HT1080 (cell line): ENCODE measurements around the gene RPRD1B. TPM values are rescaled to one million over a fixed set of nuclear protein-coding genes. Genes with fewer than 3 reads are reported as not detected.

ENCODE experiments used
- DNase-seq: peaks from one replicate; pipeline ENCODE4 v3.0.0-alpha.2; 2015; ENCODE audit warnings: low read depth
- total RNA-seq: library from RNA; depleted of rRNA; stranded (reverse); fragments of >200 nt; shearing (Covaris generic); gene quantifications from 2 replicates; pipeline ENCODE4 v1.2.3, GENCODE V29; 2014

RPRD1B gene
- total RNA-seq, 1 experiment from 2014 or later = 21.2 TPM

DNA sequence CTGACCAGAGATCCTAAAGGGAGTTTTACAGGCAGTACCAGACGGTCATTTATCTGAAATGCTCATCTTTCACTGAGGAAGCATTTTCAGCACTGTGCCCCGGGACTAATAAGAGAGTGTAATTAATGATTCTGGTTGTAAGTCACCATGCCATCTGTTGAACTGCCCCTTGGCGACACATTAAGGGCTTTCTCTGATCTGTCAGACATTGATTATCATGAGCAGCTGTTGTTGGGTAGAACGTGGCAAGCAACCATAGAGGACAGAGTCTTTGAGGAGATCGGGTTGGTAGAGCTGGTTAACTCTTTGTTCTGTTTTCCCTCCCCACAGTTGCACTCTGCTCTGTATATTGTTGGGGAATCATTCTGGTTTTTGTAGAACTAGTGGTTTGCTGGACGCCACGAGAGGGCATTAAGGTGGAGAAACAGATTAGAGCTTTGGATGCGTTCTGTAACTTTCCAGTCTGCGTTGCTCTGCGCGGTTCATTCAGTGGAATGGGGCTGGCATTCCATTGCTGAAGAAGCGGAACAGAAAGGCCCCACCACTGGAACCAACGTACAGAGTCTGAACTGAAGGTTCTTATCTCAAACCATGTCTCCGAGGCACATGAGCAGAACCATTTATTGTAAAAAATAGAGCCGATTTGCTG, 34.3 kb downstream of the RPRD1B start:
- DNase-seq = no peak

GRCh38 chr20:38072898-38073297, 39.4 kb downstream of the RPRD1B start:
- DNase-seq = no peak

DNA sequence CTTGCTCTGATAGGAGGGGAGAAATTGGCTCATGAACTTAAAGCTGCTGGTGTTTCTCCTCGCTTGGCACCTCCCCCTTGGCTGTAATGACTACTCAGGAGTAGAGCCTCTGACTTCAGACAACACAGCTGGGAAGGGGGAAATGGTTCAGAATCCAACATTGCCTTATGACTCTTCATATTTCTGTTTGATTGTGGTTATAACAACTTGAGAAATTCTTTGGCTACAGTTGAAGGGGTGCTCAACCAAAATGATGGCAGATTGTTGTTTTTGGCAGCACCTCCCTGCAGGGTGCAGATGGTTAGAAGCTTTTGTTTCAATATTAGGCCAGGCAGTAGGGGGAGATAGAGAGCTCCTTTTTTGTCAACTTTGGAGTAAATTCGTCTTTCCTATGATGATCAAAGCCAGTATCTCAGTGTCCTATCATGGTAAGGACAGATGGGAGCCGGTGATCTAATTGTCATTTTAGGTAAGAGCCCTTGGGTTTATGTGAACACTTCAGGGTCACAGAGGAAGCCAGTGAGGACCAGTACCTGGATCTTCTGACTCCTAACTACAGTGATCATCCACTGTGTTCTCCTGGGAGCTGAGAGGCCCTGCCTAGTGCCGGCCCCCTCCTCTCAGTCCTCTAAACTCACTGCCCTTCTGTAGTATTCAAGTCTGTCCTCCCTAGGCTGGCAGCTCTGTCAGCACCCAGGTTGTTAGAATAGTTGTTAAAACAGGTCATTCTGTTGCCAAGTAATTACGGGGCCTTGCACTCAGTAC, 39.9 kb downstream of the RPRD1B start:
- peak; percentile 78 for DNase-seq

GRCh38 chr20:38075161-38075998, 41.8 kb downstream of the RPRD1B start:
- DNase-seq = no peak

DNA sequence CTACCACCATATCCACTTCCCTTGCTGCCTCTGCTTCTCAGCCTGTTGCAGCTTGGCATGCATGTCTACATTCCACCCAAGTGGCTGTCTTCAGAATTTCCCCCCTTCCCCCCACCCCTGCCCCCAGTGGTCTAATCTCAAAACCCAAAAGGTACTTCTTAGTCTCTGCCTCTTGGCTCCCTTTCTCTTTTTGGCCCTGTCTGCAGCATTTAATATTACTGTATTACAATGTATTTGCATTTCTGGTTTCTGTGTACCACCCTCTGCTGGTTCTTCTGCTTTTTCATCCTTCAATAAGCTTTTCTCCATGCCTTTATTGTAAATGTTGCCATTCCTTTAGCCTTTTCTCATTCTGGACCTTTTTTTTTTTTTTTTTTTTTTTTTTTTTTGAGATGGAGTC, 43.0 kb downstream of the RPRD1B start:
- no peak for DNase-seq

GRCh38 chr20:38078084-38078483, 44.5 kb downstream of the RPRD1B start:
- DNase-seq = no peak

DNA sequence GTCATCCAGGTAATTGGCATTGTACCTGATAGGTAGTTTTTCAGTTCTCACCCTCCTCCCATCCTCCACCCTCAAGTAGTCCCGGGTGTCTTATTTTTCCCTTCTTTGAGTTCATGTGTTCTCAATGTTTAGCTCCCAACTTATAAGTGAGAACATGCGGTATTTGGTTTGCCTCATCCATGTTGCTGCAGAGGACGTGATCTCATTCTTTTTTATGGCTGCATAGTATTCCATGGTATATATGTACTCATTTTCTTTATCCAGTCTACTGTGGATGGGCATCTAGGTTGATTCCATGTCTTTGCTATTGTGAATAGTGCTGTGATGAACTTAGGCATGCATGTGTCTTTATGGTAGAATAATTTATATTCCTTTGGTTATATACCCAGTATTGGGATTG, 45.8 kb downstream of the RPRD1B start:
- no peak for DNase-seq

GRCh38 chr20:38081575-38081974, 48.0 kb downstream of the RPRD1B start:
- DNase-seq = no peak

- no peak for DNase-seq
Observed at GRCh38 chr20:38082894-38083293, 49.3 kb downstream of the RPRD1B start.

DNA sequence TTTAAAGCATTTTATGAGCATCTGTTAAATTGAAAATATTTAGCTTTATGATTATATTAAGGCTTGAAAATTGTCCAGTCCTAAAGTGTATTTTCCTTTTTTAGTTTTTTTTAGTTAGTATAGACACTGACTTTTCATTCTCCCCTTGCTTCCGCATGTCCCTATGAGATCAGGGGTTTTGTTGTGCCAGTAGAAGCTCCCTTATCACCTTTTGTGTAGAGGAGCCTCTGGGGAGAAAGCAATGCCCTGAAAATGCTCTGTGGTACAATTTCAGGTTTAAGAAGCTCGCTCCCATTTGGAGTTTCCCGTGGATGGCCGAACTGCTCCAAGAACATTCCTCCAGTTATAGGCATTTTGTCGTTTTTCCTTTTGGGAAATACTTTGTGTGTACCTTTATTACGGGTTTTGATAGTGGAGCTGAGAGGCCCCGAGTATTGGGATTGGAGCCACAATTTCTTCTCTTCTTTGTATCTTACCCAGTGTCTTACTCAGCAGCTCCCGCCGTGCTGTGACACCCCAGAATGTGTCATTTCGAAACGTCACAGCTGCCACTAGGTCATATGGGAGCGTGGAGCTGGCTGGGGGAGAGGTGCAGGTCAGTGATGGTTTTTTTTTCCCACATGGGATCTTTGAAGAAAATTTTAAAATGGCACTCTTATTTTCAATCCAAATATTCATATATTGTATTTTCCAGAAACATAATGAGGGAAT, 49.9 kb downstream of the RPRD1B start:
- no peak for DNase-seq

DNA sequence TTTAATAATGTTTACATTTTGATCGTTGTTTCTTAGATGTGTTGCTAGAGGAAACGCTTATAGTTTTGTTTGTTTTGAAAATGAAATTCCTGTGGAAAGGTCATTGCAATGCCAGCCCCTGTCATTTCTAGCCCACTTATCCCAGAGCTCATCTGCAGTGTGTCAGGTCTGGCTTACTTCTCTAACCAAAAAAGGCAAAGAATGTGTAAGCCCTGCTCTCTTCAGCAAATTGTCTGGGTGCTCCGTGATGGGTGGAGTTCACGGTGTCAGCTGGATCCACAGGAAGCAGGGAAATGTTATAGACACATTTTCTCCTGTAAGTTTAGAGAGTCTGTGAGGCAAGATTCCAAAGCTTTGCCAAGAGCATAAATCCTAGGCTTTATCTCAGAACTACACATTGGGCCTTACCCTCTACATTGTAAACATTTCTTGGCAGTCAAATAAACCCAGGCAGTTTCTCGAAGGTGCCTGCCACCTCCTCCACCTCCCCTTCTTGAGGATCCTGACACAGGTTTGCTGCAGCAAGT, 50.9 kb downstream of the RPRD1B start:
- no peak for DNase-seq

DNA sequence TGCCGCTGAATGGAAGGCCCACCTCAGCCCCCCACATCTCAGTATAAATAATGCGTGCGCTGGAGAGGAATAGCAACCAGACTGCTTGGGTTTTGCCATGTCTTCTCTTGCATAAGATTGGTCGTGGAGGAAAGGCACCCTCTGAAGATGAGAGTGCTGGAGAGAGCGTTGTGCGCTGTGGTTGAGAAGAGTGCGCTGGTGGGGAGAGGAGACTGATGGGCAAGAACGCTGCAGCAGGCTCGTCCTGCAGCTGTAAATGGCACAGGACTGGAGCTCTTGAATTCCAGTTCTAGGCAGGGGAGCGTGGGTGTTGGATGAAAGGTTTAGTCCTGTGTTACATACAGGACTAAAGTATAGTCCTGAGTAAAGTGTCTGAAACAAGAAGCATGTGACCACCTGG, 51.5 kb downstream of the RPRD1B start:
- DNase-seq = no peak

DNA sequence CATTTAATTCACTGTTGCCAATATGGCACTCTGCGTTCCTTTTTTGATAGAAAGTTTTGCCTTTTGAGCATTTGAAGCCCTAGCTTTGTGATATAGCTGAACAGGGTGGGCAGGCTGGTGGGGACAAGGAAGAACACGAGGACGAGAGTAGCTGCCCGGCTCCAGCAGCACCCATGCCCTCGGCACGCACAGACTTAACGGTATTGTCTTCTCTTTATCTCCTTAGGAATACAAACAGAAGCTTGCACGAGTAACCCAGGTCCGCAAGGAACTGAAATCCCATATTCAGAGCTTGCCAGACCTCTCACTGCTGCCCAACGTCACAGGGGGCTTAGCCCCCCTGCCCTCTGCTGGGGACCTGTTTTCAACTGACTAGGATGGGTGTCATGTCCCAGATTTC, 56.0 kb downstream of the RPRD1B start:
- DNase-seq = no peak

DNA sequence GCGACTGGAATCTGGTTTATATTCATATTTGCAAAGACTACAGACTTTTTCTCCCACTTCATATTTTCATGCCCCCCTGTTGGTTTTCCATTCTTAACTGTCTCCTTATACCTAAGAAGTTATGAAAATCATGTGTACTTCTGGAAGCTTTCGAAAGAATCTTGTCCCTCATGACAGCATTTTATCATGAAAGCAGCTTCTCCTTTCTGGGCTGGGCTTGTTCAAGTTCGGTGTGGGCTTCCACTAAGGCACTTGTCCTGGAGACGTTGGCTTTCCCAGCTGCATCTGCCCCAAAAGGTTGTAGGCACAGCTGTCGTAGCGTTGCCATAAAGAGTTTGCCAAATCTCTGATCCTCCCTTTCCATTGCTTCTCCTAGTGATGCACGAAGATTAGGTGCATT, 56.5 kb downstream of the RPRD1B start:
- DNase-seq = no peak

DNA sequence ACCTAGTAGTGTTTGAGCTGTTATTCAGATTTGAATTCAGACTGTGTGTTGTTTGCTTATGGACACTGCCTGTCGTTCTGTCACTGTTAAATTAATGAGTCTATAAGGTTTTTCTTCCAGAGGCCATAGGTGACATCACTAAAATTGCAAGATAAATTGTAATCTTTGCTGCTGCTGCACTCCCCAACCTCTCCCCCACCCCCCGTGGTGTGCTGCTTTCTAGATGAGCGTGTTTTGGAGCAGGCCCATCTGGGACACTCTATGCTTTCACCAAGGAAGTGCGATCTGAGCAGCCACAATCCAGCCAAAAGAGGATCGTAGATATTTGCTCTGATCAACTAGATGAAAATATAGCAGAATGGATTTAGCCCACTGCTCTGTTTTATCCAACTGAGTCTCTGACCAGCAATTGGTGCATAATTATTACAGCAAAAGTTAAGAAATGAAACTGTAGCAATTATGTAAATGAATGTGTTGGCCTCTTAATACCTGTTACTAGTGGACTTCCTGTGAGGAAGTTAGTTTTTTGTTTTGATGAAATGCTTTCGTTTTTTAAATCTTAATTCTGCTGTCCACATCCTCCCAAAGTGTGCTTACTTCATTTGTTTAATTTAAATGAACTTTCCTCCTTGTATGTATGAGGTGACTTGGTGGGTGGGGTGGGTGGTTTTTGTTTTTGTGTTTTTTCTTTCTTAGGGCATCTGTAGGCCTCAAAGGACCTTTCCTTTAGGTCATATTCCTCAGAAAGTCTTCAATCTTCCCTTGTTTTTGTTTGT, 58.1 kb downstream of the RPRD1B start:
- DNase-seq = no peak

- no peak for DNase-seq
Observed at GRCh38 chr20:38092260-38092857, 58.8 kb downstream of the RPRD1B start.

- no peak for DNase-seq
Observed at GRCh38 chr20:38092915-38093314, 59.4 kb downstream of the RPRD1B start.

- DNase-seq = no peak
Observed at GRCh38 chr20:38093641-38094077, 60.1 kb downstream of the RPRD1B start.

GRCh38 chr20:38094373-38094891, 60.9 kb downstream of the RPRD1B start:
- peak; percentile 81 for DNase-seq
